Ovary (tissue), 3 donors: ENCODE results near the gene FLII.

Source experiments
- EP300 ChIP-seq: sonication (generic); formaldehyde crosslinking; IDR thresholded peaks from one replicate; pipeline ENCODE4 v1.6.1; 2017; ENCODE audit warnings: antibody characterized with exemption
- POLR2A ChIP-seq: fragments of 450-650 bp; IDR thresholded peaks from one replicate; pipeline ENCODE4 v1.6.1; 2017; ENCODE audit warnings: antibody characterized with exemption, mild to moderate bottlenecking, moderate library complexity
- TF ChIP-seq, protein P1 (sequence below), 3 donors: fragments of 450-650 bp in 2 of 3; fragments of 200-600 bp in 1 of 3; IDR thresholded peaks; one replicate each; pipeline versions ENCODE4 v1.5.1 to v1.8.0; 2016 to 2022; ENCODE audit warnings: antibody characterized with exemption in 3 of 3, mild to moderate bottlenecking in 1 of 3
- donor health status: DM: no; HTN: no; CAD: no.

GRCh38 chr17:18227635-18228034 is 30.9 kb downstream of the FLII start:
- TF ChIP-seq, protein P1, sequence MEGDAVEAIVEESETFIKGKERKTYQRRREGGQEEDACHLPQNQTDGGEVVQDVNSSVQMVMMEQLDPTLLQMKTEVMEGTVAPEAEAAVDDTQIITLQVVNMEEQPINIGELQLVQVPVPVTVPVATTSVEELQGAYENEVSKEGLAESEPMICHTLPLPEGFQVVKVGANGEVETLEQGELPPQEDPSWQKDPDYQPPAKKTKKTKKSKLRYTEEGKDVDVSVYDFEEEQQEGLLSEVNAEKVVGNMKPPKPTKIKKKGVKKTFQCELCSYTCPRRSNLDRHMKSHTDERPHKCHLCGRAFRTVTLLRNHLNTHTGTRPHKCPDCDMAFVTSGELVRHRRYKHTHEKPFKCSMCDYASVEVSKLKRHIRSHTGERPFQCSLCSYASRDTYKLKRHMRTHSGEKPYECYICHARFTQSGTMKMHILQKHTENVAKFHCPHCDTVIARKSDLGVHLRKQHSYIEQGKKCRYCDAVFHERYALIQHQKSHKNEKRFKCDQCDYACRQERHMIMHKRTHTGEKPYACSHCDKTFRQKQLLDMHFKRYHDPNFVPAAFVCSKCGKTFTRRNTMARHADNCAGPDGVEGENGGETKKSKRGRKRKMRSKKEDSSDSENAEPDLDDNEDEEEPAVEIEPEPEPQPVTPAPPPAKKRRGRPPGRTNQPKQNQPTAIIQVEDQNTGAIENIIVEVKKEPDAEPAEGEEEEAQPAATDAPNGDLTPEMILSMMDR (IDR thresholded peaks at IDR 0.05), result no peak
- no peak for TF ChIP-seq POLR2A
- TF ChIP-seq EP300, result no peak
